HEK293 (cell line): ENCODE measurements around the gene CCT8.

Experiments used
- CTCF ChIP-seq: fragments of 450-650 bp; formaldehyde crosslinking; IDR thresholded peaks from 2 replicates; pipeline ENCODE4 v1.5.1; 2016; ENCODE audit warnings: missing biosample characterization, missing genetic modification characterization
- TRIM28 ChIP-seq: IDR thresholded peaks from 2 replicates; pipeline ENCODE4 v1.6.1; 2011; ENCODE audit warnings: low read length, control low read depth, borderline replicate concordance
- ZBTB6 ChIP-seq: fragments of 450-650 bp; formaldehyde crosslinking; IDR thresholded peaks from 2 replicates; pipeline ENCODE4 v1.5.1; 2017; ENCODE audit warnings: missing biosample characterization, missing genetic modification characterization
- ZBTB8A ChIP-seq: fragments of 450-650 bp; formaldehyde crosslinking; IDR thresholded peaks from 2 replicates; pipeline ENCODE4 v1.5.1; 2016; ENCODE audit warnings: missing biosample characterization, missing genetic modification characterization
- ZNF114 ChIP-seq: fragments of 450-650 bp; formaldehyde crosslinking; IDR thresholded peaks from 2 replicates; pipeline ENCODE4 v1.5.0; 2017; ENCODE audit warnings: missing biosample characterization, missing genetic modification characterization
- ZNF24 ChIP-seq: fragments of 450-650 bp; formaldehyde crosslinking; IDR thresholded peaks from 2 replicates; pipeline ENCODE4 v1.5.1; 2016; ENCODE audit warnings: missing biosample characterization, missing genetic modification characterization
- ZNF274 ChIP-seq, 2 experiments: fragments of 200-500 bp in 1 of 2; fragments of 450-650 bp in 1 of 2; sonication (Bioruptor generic) in 1 of 2; formaldehyde crosslinking in 1 of 2; IDR thresholded peaks; 2 replicates each; pipeline versions ENCODE4 v1.5.1 to v1.6.1; 2014 to 2016; ENCODE audit warnings: borderline replicate concordance in 1 of 2, inconsistent platforms in 1 of 2, low read length in 1 of 2, missing biosample characterization in 1 of 2, missing genetic modification characterization in 1 of 2
- ZNF280C ChIP-seq: fragments of 450-650 bp; formaldehyde crosslinking; IDR thresholded peaks from 2 replicates; pipeline ENCODE4 v1.5.1; 2016; ENCODE audit warnings: missing biosample characterization, missing genetic modification characterization
- ZNF596 ChIP-seq: fragments of 450-650 bp; IDR thresholded peaks from 2 replicates; pipeline ENCODE4 v1.5.0; 2018; ENCODE audit warnings: missing biosample characterization, mild to moderate bottlenecking, missing genetic modification characterization, moderate library complexity
- ZNF654 ChIP-seq: fragments of 450-650 bp; formaldehyde crosslinking; IDR thresholded peaks from 2 replicates; pipeline ENCODE4 v1.5.1; 2016; ENCODE audit warnings: low read depth, missing biosample characterization, missing genetic modification characterization
- ZNF747 ChIP-seq: fragments of 450-650 bp; formaldehyde crosslinking; IDR thresholded peaks from 2 replicates; pipeline ENCODE4 v1.5.1; 2016; ENCODE audit warnings: missing biosample characterization, missing genetic modification characterization

- no peak for TF ChIP-seq TRIM28
- TF ChIP-seq CTCF (tag by site-specific recombination): no peak
- TF ChIP-seq ZNF24 (tag by site-specific recombination): no peak
- no peak for TF ChIP-seq ZBTB8A (tag by site-specific recombination)
- TF ChIP-seq ZNF654: no peak
- TF ChIP-seq ZNF280C (tag by site-specific recombination): no peak
- no peak for TF ChIP-seq ZBTB6
- no peak for TF ChIP-seq ZNF114 (tag by site-specific recombination)
- no peak for TF ChIP-seq ZNF274 (IDR thresholded peaks at IDR 0.05; ENCODE audit: low read length)
- TF ChIP-seq ZNF274 (tag by site-specific recombination; IDR thresholded peaks at IDR 0.05; ENCODE audit: borderline replicate concordance): no peak
- no peak for TF ChIP-seq ZNF596 (tag by site-specific recombination)
- no peak for TF ChIP-seq ZNF747 (tag by site-specific recombination)
These were observed 39.6 kb downstream of the CCT8 start for GRCh38 chr21:29033871-29034270.
